Cerebellar cortex (tissue), 1 donor: ENCODE results near the gene PARVG.

Source experiments
- DNase-seq: peaks from one replicate; pipeline ENCODE4 v3.0.0-alpha.2; 2015; ENCODE audit warnings: low spot score

The PARVG gene

GRCh38 chr22:44181033-44181911 is 547 bp downstream of the PARVG start:
- DNase-seq: no peak

GRCh38 chr22:44181912-44182587 is 1.3 kb downstream of the PARVG start:
- no peak for DNase-seq

- DNase-seq: no peak
Observed at GRCh38 chr22:44182588-44183286, 2.0 kb downstream of the PARVG start.

- no peak for DNase-seq
Observed at GRCh38 chr22:44183287-44183588, 2.5 kb downstream of the PARVG start.

GRCh38 chr22:44184006-44184405 is 3.3 kb downstream of the PARVG start:
- DNase-seq: no peak

GRCh38 chr22:44185237-44186120 is 4.8 kb downstream of the PARVG start:
- no peak for DNase-seq

GRCh38 chr22:44186121-44186510 is 5.4 kb downstream of the PARVG start:
- DNase-seq: no peak

- no peak for DNase-seq
Observed at GRCh38 chr22:44186737-44187136, 6.0 kb downstream of the PARVG start.

GRCh38 chr22:44187652-44188230 is 7.0 kb downstream of the PARVG start:
- no peak for DNase-seq

GRCh38 chr22:44188316-44188715 is 7.6 kb downstream of the PARVG start:
- no peak for DNase-seq

- DNase-seq: no peak
Observed at GRCh38 chr22:44188986-44189630, 8.4 kb downstream of the PARVG start.

- DNase-seq: no peak
Observed at GRCh38 chr22:44190381-44190976, 9.8 kb downstream of the PARVG start.

- DNase-seq: no peak
Observed at GRCh38 chr22:44191036-44191454, 10.3 kb downstream of the PARVG start.

- DNase-seq: no peak
Observed at GRCh38 chr22:44192098-44192815, 11.5 kb downstream of the PARVG start.

GRCh38 chr22:44192816-44193534 is 12.2 kb downstream of the PARVG start:
- DNase-seq: peak; percentile 84

GRCh38 chr22:44193535-44193891 is 12.8 kb downstream of the PARVG start:
- DNase-seq: no peak

GRCh38 chr22:44194569-44194968 is 13.8 kb downstream of the PARVG start:
- no peak for DNase-seq

GRCh38 chr22:44195189-44195871 is 14.6 kb downstream of the PARVG start:
- DNase-seq: no peak

GRCh38 chr22:44196241-44196640 is 15.5 kb downstream of the PARVG start:
- no peak for DNase-seq
